Right lobe of liver (tissue), 4 donors: ENCODE measurements around the gene CARD8.

Source experiments
- POLR2A ChIP-seq: fragments of 450-650 bp; IDR thresholded peaks from one replicate; pipeline ENCODE4 v1.6.1; 2017; ENCODE audit warnings: antibody characterized with exemption, mild to moderate bottlenecking
- TF ChIP-seq, protein P1 (sequence below), 4 donors: fragments of 200-600 bp in 3 of 4; fragments of 450-650 bp in 1 of 4; IDR thresholded peaks; one replicate each; pipeline versions ENCODE4 v1.5.1 to v1.8.0; 2016 to 2022; ENCODE audit warnings: antibody characterized with exemption in 4 of 4, mild to moderate bottlenecking in 2 of 4
- donor health status: DM: no; HTN: no; CAD: no.
- donor health status: DM: no; HTN: no; CAD: no.
- donor health status: DM: no; HTN: yes; CAD: no.

DNA sequence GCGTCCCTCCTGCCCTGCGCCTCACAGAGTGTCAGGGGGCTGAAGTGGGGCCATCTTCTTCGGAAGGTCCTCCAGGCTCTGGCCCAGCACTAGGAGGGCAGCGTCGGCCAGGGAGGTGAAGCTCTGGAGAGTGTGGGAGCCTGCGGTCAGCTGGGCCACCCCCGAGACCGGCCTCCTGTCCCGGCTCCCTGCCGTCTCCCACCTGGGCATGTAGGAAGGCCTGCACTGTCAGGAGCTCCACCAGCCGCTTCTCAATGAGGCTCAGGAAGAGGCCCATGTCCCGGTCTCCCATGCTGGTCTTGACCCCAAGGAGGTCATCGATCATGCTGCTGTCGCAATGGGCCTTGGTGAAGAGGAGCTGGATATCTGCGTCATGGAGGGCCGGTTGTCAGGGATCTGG is 42.3 kb upstream of the CARD8 start:
- TF ChIP-seq, protein P1, sequence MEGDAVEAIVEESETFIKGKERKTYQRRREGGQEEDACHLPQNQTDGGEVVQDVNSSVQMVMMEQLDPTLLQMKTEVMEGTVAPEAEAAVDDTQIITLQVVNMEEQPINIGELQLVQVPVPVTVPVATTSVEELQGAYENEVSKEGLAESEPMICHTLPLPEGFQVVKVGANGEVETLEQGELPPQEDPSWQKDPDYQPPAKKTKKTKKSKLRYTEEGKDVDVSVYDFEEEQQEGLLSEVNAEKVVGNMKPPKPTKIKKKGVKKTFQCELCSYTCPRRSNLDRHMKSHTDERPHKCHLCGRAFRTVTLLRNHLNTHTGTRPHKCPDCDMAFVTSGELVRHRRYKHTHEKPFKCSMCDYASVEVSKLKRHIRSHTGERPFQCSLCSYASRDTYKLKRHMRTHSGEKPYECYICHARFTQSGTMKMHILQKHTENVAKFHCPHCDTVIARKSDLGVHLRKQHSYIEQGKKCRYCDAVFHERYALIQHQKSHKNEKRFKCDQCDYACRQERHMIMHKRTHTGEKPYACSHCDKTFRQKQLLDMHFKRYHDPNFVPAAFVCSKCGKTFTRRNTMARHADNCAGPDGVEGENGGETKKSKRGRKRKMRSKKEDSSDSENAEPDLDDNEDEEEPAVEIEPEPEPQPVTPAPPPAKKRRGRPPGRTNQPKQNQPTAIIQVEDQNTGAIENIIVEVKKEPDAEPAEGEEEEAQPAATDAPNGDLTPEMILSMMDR (IDR thresholded peaks at IDR 0.05) = no peak
- TF ChIP-seq POLR2A = no peak
